Epithelial cell of prostate (primary cell): ENCODE results near the gene PCDHGA5.
"Not testable (repeated sequence)": the region's sequence is repeated elsewhere in the genome, so short reads cannot be mapped to it uniquely, and the experiment has no call there.

Experiments
- DNase-seq: peaks from one replicate; pipeline ENCODE4 v3.0.0-alpha.2; 2011; ENCODE audit warnings: low read depth, low spot score
- H3K27ac ChIP-seq: fragments of 450-650 bp; 2 replicates; pipeline ENCODE4 v1.5.1; 2017; ENCODE audit warnings: mild to moderate bottlenecking

Gene PCDHGA5

DNA sequence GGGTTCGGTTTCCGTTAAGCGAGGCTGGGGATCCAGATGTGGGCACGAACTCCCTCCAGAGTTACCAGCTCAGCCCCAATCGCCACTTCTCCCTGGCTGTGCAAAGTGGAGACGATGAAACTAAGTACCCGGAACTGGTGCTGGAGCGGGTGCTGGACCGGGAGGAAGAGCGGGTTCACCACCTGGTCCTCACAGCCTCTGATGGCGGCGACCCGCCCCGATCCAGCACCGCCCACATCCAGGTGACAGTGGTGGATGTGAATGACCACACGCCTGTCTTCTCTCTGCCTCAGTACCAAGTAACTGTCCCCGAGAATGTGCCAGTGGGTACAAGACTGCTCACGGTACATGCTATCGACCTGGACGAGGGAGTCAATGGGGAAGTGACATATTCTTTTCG lies 19.4 kb downstream of the PCDHGA5 start:
- H3K27ac ChIP-seq, result no peak overlapping the region
- no peak for DNase-seq

DNA sequence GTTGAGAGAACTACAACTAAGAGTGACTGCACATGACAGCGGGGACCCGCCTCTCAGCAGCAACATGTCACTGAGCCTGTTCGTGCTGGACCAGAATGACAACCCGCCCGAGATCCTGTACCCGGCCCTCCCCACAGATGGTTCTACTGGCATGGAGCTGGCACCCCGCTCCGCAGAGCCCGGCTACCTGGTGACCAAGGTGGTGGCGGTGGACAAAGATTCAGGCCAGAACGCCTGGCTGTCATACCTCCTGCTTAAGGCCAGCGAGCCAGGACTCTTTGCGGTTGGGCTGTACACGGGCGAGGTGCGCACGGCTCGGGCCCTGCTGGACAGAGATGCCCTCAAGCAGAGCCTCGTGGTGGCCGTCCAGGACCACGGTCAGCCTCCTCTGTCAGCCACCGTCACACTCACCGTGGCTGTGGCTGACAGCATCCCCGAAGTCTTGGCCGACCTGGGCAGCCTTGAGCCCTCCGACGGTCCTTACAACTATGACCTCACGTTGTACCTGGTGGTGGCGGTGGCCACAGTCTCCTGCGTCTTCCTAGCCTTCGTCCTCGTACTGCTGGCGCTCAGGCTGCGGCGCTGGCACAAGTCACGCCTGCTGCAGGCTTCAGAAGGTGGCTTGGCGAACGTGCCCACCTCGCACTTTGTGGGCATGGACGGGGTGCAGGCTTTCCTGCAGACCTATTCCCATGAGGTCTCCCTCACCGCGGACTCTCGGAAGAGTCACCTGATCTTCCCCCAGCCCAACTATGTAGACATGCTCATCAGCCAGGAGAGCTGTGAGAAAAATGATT lies 20.7 kb downstream of the PCDHGA5 start:
- DNase-seq, result no peak
- no peak overlapping the region for H3K27ac ChIP-seq

DNA sequence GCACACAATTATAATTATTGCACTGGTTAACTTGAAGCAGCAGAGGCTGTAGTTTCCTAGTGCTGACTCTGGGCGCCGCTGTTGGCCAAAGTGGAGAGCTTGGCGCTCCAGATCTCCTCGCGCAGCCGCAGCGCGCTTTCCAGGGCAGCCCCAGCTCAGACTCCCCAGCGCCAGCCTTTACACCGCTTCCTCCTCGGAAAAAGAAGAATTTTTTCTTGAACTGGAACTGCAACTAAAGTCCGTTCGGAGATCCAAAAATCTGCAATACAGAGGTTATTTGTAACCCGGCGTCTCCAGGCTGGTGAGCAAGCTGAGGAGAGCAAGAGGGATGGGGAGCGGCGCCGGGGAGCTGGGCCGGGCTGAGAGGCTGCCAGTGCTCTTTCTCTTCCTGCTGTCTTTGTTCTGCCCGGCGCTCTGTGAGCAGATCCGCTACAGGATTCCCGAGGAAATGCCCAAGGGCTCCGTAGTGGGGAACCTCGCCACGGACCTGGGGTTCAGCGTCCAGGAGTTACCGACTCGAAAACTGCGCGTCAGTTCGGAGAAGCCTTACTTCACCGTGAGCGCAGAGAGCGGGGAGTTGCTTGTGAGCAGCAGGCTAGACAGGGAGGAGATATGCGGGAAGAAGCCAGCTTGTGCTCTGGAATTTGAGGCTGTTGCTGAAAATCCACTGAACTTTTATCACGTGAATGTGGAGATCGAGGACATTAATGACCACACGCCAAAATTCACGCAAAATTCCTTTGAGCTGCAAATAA lies 23.8 kb downstream of the PCDHGA5 start, which contains the start of gene PCDHGB4:
TSS of gene PCDHGB4 (plus strand) at position 142 of the 755 bp plus-strand sequence. CDS start at position 329, 187 bp downstream.
- not testable (repeated sequence) for DNase-seq, H3K27ac ChIP-seq

DNA sequence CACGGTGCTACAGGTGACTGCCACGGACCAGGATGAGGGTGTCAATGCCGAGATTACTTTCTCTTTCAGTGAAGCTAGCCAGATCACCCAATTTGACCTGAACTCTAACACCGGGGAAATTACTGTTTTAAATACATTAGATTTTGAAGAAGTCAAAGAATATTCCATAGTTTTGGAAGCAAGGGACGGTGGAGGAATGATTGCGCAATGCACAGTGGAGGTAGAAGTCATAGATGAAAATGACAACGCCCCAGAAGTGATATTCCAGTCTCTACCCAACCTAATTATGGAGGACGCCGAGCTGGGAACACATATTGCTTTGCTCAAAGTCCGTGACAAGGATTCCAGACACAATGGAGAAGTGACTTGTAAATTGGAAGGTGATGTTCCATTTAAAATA lies 24.7 kb downstream of the PCDHGA5 start:
- H3K27ac ChIP-seq, result no peak overlapping the region
- DNase-seq, result no peak

DNA sequence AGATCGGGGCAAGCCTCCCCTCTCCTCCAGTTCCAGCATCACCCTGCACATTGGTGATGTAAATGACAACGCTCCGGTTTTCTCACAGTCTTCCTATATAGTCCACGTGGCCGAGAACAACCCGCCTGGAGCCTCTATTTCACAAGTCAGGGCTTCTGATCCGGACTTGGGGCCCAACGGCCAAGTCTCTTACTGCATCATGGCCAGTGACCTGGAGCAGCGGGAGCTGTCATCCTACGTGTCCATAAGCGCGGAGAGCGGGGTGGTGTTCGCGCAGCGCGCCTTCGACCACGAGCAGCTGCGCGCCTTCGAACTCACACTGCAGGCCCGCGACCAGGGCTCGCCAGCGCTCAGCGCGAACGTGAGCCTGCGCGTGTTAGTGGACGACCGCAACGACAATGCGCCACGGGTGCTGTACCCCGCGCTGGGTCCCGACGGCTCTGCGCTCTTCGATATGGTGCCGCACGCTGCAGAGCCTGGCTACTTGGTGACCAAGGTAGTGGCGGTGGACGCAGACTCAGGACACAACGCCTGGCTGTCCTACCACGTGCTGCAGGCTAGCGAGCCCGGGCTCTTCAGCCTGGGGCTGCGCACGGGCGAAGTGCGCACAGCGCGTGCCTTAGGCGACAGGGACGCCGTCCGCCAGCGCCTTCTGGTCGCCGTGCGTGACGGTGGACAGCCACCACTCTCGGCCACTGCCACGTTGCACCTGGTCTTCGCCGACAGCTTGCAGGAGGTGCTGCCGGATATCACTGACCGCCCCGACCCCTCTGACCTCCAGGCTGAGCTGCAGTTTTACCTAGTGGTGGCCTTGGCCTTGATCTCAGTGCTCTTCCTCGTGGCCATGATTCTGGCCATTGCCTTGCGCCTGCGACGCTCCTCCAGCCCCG lies 25.4 kb downstream of the PCDHGA5 start:
- no peak overlapping the region for H3K27ac ChIP-seq
- no peak for DNase-seq

DNA sequence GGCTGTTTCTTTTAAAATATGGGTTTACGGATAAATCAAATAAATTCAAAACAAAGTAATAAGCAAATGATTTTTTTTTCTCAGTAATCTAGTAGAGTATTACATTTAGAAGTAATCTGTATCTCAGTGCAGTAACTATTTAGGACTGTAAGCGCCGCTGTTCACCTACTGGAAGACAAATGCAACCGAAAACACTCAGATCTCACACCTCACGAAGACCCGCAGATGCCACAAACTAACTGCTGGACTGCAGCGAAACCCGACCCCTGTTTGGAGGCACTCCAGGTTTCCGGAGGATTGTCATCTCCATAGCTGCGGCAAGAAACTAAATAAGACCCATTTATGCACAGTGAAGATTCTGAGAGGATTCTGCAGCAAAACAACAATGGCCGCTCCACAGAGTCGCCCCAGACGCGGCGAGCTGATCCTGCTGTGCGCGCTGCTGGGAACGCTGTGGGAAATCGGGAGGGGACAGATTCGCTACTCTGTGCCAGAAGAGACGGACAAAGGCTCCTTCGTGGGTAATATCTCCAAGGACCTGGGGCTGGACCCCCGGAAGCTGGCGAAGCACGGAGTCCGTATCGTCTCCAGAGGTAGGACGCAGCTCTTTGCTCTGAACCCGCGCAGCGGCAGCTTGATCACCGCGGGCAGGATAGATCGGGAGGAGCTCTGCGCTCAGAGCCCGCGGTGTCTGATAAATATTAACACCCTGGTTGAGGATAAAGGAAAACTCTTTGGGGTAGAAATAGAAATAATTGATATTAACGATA lies 28.7 kb downstream of the PCDHGA5 start, which contains the start of gene PCDHGA8:
TSS of gene PCDHGA8 (plus strand) at position 205 of the 770 bp plus-strand sequence. CDS start at position 386, 181 bp downstream.
- no peak within 1 kb of the TSS for H3K27ac ChIP-seq
- DNase-seq, result no peak

DNA sequence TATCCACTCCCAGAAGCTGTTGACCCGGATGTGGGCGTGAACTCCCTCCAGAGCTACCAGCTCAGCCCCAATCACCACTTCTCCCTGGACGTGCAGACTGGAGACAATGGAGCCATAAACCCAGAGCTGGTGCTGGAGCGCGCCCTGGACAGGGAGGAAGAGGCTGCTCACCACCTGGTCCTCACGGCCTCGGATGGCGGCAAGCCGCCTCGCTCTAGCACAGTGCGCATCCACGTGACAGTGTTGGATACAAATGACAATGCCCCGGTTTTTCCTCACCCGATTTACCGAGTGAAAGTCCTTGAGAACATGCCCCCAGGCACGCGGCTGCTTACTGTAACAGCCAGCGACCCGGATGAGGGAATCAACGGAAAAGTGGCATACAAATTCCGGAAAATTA lies 29.3 kb downstream of the PCDHGA5 start:
- no peak for DNase-seq
- H3K27ac ChIP-seq, result no peak overlapping the region

DNA sequence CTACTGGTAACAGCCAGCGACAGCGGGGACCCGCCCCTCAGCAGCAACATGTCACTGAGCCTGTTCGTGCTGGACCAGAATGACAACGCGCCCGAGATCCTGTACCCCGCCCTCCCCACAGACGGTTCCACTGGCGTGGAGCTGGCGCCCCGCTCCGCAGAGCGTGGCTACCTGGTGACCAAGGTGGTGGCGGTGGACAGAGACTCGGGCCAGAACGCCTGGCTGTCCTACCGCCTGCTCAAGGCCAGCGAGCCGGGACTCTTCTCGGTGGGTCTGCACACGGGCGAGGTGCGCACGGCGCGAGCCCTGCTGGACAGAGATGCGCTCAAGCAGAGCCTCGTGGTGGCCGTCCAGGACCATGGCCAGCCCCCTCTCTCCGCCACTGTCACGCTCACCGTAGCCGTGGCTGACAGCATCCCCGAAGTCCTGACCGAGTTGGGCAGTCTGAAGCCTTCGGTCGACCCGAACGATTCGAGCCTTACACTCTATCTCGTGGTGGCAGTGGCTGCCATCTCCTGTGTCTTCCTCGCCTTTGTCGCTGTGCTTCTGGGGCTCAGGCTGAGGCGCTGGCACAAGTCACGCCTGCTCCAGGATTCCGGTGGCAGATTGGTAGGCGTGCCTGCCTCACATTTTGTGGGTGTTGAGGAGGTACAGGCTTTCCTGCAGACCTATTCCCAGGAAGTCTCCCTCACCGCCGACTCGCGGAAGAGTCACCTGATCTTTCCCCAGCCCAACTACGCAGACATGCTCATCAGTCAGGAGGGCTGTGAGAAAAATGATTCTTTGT lies 30.6 kb downstream of the PCDHGA5 start:
- DNase-seq, H3K27ac ChIP-seq: not testable (repeated sequence)

DNA sequence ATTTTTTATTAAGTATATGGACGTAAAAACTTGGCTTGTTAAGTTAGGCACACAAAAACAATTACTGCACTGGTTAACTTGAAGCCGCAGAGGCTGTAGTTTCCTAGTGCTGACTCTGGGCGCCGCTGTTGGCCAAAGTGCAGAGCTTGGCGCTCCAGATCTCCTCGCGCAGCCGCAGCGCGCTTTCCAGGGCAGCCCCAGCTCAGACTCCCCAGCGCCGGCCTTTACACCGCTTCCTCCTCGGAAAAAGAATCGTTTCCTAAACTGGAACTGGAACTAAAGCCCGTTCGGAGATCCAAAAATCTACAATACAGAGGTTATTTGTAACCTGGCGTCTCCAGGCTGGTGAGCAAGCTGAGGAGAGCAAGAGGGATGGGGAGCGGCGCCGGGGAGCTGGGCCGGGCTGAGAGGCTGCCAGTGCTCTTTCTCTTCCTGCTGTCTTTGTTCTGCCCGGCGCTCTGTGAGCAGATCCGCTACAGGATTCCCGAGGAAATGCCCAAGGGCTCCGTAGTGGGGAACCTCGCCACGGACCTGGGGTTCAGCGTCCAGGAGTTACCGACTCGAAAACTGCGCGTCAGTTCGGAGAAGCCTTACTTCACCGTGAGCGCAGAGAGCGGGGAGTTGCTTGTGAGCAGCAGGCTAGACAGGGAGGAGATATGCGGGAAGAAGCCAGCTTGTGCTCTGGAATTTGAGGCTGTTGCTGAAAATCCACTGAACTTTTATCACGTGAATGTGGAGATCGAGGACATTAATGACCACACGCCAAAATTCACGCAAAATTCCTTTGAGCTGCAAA lies 34.0 kb downstream of the PCDHGA5 start, which contains the start of gene PCDHGB5:
TSS of gene PCDHGB5 (plus strand) at position 192 of the 796 bp plus-strand sequence. CDS start at position 373, 181 bp downstream.
- not testable (repeated sequence) for H3K27ac ChIP-seq, DNase-seq

DNA sequence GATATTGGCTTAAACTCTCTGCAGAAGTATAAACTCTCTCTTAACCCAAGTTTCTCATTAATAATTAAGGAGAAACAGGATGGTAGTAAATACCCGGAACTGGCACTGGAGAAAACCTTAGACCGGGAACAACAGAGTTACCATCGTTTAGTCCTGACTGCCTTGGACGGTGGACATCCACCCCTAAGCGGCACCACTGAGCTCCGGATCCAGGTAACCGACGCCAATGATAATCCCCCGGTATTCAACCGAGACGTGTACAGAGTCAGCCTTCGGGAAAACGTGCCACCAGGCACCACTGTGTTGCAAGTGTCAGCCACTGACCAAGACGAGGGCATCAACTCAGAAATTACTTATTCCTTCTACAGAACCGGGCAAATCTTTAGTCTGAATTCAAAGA lies 34.6 kb downstream of the PCDHGA5 start:
- no peak for DNase-seq
- no peak overlapping the region for H3K27ac ChIP-seq

DNA sequence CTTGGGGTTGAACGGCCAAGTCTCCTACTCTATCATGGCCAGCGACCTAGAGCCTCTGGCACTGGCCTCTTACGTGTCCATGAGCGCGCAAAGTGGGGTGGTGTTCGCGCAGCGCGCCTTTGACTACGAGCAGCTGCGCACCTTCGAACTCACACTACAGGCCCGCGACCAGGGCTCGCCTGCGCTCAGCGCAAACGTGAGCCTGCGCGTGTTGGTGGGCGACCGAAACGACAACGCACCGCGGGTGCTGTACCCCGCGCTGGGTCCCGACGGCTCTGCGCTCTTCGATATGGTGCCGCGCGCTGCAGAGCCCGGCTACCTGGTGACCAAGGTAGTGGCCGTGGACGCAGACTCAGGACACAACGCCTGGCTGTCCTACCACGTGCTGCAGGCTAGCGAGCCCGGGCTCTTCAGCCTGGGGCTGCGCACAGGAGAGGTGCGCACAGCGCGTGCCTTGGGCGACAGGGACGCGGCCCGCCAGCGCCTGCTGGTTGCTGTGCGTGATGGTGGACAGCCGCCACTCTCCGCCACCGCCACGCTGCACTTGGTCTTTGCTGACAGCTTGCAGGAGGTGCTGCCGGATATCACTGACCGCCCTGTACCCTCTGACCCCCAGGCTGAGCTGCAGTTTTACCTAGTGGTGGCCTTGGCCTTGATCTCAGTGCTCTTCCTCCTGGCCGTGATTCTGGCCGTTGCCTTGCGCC lies 35.7 kb downstream of the PCDHGA5 start:
- DNase-seq, result no peak
- H3K27ac ChIP-seq, result no peak overlapping the region

DNA sequence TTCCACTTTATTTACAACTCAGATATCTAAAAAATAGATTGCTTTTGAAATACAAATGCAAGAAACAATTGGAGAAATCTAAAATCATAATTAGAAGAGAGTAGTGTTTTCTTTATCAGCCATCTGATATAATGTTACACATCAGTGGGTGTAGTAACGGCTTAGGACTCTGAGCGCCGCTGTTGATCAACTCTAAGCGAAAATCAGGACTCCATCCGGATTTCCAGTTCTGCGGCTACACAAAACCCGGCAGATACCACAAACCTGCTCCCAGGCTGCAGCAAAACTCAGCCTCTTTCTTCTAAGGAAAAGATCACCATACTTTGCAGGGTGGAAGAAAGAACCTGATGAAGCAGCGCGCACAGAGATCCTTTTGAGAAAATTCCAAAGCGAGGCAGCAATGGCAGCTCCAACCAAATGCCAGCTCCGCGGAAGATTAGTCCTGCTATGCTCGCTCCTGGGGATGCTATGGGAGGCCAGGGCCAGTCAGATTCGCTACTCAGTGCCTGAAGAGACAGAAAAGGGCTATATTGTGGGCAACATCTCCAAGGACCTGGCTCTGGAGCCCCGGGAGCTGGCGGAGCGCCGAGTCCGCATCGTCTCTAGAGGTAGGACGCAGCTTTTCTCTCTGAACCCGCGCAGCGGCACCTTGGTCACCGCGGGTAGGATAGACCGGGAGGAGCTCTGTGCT lies 38.7 kb downstream of the PCDHGA5 start, which contains the start of gene PCDHGA9:
TSS of gene PCDHGA9 (plus strand) at position 226 of the 691 bp plus-strand sequence. CDS start at position 401, 175 bp downstream.
- no peak within 1 kb of the TSS for H3K27ac ChIP-seq
- no peak for DNase-seq

DNA sequence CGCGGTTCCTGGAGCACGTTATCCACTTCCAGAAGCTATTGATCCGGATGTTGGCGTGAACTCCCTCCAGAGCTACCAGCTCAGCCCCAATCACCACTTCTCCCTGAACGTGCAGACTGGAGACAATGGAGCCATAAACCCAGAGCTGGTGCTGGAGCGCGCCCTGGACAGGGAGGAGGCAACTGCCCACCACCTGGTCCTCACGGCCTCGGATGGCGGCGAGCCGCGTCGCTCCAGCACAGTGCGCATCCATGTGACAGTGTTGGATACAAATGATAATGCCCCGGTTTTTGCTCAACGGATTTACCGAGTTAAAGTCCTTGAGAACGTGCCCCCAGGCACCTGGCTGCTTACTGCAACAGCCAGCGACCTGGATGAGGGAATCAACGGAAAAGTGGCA lies 39.4 kb downstream of the PCDHGA5 start:
- H3K27ac ChIP-seq, result no peak overlapping the region
- no peak for DNase-seq

DNA sequence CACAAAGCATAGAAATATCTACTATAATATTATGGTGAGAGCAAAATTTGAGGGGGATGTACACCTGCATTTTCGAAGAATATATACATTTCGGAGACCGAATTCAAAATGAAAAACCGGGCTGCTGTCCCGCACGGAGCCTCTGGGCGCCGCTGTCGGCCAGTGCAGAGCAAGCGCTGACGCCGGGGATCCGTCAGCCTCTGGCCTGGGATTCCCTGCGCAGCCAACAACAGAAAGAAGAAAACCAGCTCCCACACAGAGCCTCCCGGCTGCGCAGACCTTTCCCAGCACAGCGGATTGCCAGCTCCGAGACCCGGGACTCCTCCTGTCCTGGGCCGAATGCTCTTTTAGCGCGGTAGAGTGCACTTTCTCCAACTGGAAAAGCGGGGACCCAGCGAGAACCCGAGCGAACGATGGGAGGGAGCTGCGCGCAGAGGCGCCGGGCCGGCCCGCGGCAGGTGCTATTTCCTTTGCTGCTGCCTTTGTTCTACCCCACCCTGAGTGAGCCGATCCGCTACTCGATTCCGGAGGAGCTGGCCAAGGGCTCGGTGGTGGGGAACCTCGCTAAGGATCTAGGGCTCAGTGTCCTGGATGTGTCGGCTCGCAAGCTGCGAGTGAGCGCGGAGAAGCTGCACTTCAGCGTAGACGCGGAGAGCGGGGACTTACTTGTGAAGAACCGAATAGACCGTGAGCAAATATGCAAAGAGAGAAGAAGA lies 44.0 kb downstream of the PCDHGA5 start, which contains the start of gene PCDHGB6:
TSS of gene PCDHGB6 (plus strand) at position 232 of the 716 bp plus-strand sequence. CDS start at position 414, 182 bp downstream.
- not testable (repeated sequence) for DNase-seq, H3K27ac ChIP-seq

DNA sequence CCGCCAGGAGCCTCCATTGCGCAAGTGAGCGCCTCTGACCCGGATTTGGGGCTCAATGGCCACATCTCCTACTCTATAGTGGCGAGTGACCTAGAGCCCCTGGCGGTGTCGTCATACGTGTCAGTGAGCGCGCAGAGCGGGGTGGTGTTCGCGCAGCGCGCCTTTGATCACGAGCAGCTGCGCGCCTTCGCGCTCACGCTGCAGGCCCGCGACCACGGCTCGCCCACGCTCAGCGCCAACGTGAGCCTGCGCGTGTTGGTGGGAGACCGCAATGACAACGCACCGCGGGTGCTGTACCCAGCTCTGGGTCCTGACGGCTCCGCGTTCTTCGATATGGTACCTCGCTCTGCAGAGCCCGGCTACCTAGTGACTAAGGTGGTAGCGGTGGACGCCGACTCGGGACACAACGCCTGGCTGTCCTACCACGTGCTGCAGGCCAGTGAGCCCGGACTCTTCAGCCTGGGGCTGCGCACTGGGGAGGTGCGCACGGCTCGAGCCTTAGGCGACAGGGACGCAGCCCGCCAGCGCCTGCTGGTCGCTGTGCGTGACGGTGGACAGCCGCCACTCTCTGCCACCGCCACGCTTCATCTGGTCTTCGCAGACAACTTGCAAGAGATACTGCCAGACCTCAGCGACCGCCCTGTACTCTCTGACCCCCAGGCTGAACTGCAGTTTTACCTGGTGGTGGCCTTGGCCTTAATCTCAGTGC lies 45.8 kb downstream of the PCDHGA5 start:
- no peak overlapping the region for H3K27ac ChIP-seq

More for the DNA sequence above, 45.8 kb downstream of the PCDHGA5 start:
- no peak for DNase-seq
